BLaER1 treated with 17β-estradiol and CSF1 and Interleukin-3, amounts not matched to agents 10 nM and 100 nM (cell line): Measurements from ENCODE around the gene HPSE2.
A peak's percentile ranks its signal among the peaks of the same experiment; 100 is the strongest.

ENCODE experiments used
- H3K27ac ChIP-seq, 11 experiments: shearing (Covaris generic); formaldehyde crosslinking; 2 replicates each; pipeline ENCODE4 v1.8.1; 2022
- H3K27me3 ChIP-seq, 11 experiments: shearing (Covaris generic); formaldehyde crosslinking; 2 replicates each; pipeline ENCODE4 v1.8.1; 2022
- H3K36me3 ChIP-seq, 11 experiments: shearing (Covaris generic); formaldehyde crosslinking; 2 replicates each; pipeline ENCODE4 v1.8.1; 2022
- H3K4me1 ChIP-seq, 10 experiments: shearing (Covaris generic); formaldehyde crosslinking; 2 replicates each; pipeline ENCODE4 v1.8.1; 2022
- H3K4me2 ChIP-seq, 11 experiments: shearing (Covaris generic); formaldehyde crosslinking; 2 replicates each; pipeline ENCODE4 v1.8.1; 2022
- H3K4me3 ChIP-seq, 10 experiments: shearing (Covaris generic); formaldehyde crosslinking; 2 replicates each; pipeline ENCODE4 v1.8.1; 2022
- H3K9ac ChIP-seq, 11 experiments: shearing (Covaris generic); formaldehyde crosslinking; 2 replicates each; pipeline ENCODE4 v1.8.1; 2022
- H3K9me3 ChIP-seq, 11 experiments: shearing (Covaris generic); formaldehyde crosslinking; replicated peaks in 1 of 11; 2 replicates each; pipeline ENCODE4 v1.8.1; 2022
- H4K20me1 ChIP-seq, 11 experiments: shearing (Covaris generic); formaldehyde crosslinking; 2 replicates each; pipeline ENCODE4 v1.8.1; 2022
- Cebpa-rat ChIP-seq, 11 experiments: shearing (Covaris generic); IDR thresholded peaks; 2 replicates each; pipeline ENCODE4 v1.8.1; 2022

HPSE2 gene

GRCh38 chr10:99057936-99058690 lies 177.5 kb downstream of the HPSE2 start:
- no peak overlapping the region for H3K27ac ChIP-seq
- no peak for TF ChIP-seq Cebpa-rat (IDR thresholded peaks at IDR 0.05)
- H3K4me3 ChIP-seq, result no peak overlapping the region
- no peaks in the 10 kb centered on the region for H3K27me3 ChIP-seq
- peaks cover 0 to 9% (median 0%) of the 10 kb centered on the region in 10 experiments; a peak in 5 of 20 replicates for H3K4me1 ChIP-seq
- H4K20me1 ChIP-seq, result no peaks in the 10 kb centered on the region
- H3K9me3 ChIP-seq, result no peaks in the 10 kb centered on the region; a peak in 1 of 22 replicates
- H3K9ac ChIP-seq, result no peak overlapping the region
- H3K36me3 ChIP-seq, result no peaks in the 10 kb centered on the region
- peak overlapping the region in 4 of 11 experiments; percentile 8 to 32 (median 22); a peak in 5 of 22 replicates for H3K4me2 ChIP-seq

DNA sequence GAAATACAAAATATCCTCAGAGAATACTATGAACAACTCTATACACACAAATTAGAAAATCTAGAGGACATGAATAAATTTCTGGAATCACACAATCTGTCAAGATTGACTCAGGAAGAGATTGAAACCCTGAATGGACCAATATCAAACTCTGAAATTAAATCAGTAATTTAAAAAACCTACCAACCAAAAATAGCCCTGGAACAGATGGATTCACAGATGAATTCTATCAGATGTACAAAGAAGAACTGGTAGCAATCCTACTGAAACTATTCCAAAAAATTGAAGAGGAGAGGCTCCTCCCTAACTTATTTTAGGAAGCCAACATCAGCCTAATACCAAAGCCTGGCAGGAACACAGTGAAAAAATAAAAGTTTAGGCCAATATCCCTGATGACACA lies 190.0 kb downstream of the HPSE2 start:
- peaks cover 0 to 15% (median 13%) of the 10 kb centered on the region in 10 experiments; a peak in 12 of 20 replicates for H3K4me1 ChIP-seq
- TF ChIP-seq Cebpa-rat (IDR thresholded peaks at IDR 0.05), result no peak
- H3K4me3 ChIP-seq, result no peak overlapping the region
- H3K27me3 ChIP-seq, result no peaks in the 10 kb centered on the region
- H3K4me2 ChIP-seq, result no peak overlapping the region
- no peak overlapping the region for H3K9ac ChIP-seq
- no peak overlapping the region for H3K27ac ChIP-seq
- H3K36me3 ChIP-seq, result no peaks in the 10 kb centered on the region
- no peaks in the 10 kb centered on the region for H4K20me1 ChIP-seq
- H3K9me3 ChIP-seq, result peaks cover 15 to 44% (median 24%) of the 10 kb centered on the region in 11 experiments

DNA sequence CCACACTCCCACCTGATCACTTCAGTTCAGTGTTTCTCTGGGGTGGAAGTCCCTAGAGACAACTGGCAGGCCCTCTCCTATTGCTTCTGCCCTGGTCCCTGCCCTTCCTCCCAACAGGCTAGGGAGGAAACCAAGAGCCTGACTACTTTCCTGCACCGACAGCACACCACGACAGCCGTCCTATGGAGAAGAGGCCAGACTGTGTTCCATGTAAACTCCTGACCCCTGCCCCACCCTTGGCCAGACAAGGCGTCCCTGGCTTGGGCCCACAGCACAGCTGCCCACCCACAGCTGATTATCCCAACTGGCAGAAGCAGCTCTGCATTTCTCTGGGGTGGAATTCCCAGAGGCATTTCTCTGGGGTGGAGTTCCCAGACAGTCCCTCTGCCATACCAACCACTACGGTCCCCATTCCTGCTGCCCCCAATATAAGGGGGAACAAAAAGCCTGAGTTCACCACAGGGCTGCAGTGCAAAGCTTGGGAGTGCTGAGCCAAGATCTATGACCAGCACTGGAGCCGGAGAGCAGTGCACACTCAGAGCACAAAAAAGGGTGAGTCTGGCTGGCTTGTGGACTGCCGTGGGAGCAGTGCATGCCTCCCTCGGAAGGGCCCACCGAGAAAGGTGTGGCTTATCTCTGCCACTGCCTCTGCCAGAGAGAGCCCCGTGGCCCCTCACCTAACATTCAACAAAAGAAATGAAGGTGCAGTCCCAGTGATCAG lies 193.4 kb downstream of the HPSE2 start:
- Histone ChIP-seq H3K9me3 (peaks cover 15 to 44% (median 24%) of the 10 kb centered on the region in 11 experiments), H3K27ac (no peak overlapping the region), H3K4me2 (peak overlapping the region in 8 of 11 experiments; percentile 13 to 50 (median 38); a peak in 13 of 22 replicates), H3K4me3 (no peak overlapping the region), H3K9ac (no peak overlapping the region), H3K27me3 (no peaks in the 10 kb centered on the region), H3K4me1 (peaks cover 0 to 15% (median 13%) of the 10 kb centered on the region in 10 experiments; a peak in 12 of 20 replicates), H3K36me3 (no peaks in the 10 kb centered on the region), H4K20me1 (no peaks in the 10 kb centered on the region)
- no peak for TF ChIP-seq Cebpa-rat (IDR thresholded peaks at IDR 0.05)

- H3K4me3 ChIP-seq, result no peak overlapping the region
- H4K20me1 ChIP-seq, result no peaks in the 10 kb centered on the region
- peak overlapping the region in 7 of 11 experiments; percentile 13 to 50 (median 38); a peak in 6 of 22 replicates for H3K4me2 ChIP-seq
- H3K27ac ChIP-seq, result no peak overlapping the region
- no peak for TF ChIP-seq Cebpa-rat (IDR thresholded peaks at IDR 0.05)
- no peaks in the 10 kb centered on the region for H3K36me3 ChIP-seq
- H3K27me3 ChIP-seq, result no peaks in the 10 kb centered on the region
- H3K9ac ChIP-seq, result no peak overlapping the region
- H3K9me3 ChIP-seq, result peaks cover 15 to 38% (median 22%) of the 10 kb centered on the region in 11 experiments
- H3K4me1 ChIP-seq, result peaks cover 0 to 15% (median 13%) of the 10 kb centered on the region in 10 experiments; a peak in 12 of 20 replicates
Measured at GRCh38 chr10:99041468-99041867, 194.2 kb downstream of the HPSE2 start.

DNA sequence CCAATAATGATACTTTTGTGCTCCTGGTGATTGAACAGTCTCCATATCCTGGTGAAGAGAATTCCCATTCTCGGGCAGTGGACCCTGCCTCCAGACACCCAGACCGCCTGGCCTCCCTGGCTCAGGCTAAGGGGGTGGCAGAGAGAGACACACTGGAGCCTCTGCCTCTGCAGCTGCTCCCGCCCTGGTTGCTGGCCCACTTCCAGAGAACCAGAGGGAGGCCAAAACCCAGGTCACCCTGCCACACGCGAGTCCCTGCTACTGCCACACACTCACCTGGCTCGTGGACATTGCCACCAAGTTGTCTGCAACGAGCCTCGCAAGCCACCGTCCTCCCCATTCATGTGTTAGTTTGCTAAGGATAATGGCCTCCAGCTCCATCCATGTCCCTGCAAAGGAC lies 221.8 kb downstream of the HPSE2 start:
- no peak for TF ChIP-seq Cebpa-rat (IDR thresholded peaks at IDR 0.05)
- H3K27ac ChIP-seq, result no peak overlapping the region
- no peaks in the 10 kb centered on the region for H4K20me1 ChIP-seq
- H3K4me2 ChIP-seq, result no peak overlapping the region
- H3K4me3 ChIP-seq, result no peak overlapping the region
- H3K36me3 ChIP-seq, result no peaks in the 10 kb centered on the region
- H3K4me1 ChIP-seq, result no peaks in the 10 kb centered on the region
- no peaks in the 10 kb centered on the region; a peak in 1 of 22 replicates for H3K9me3 ChIP-seq
- no peaks in the 10 kb centered on the region for H3K27me3 ChIP-seq
- no peak overlapping the region for H3K9ac ChIP-seq

- no peak for TF ChIP-seq Cebpa-rat (IDR thresholded peaks at IDR 0.05)
- H3K27ac ChIP-seq, result no peak overlapping the region
- no peaks in the 10 kb centered on the region for H3K4me1 ChIP-seq
- H3K27me3 ChIP-seq, result no peaks in the 10 kb centered on the region
- H3K9me3 ChIP-seq, result peaks cover 11 to 18% (median 15%) of the 10 kb centered on the region in 11 experiments
- no peaks in the 10 kb centered on the region; a peak in 1 of 22 replicates for H3K36me3 ChIP-seq
- no peak overlapping the region for H3K4me3 ChIP-seq
- no peak overlapping the region for H3K9ac ChIP-seq
- no peaks in the 10 kb centered on the region for H4K20me1 ChIP-seq
- no peak overlapping the region for H3K4me2 ChIP-seq
Measured at GRCh38 chr10:99010286-99010685, 225.4 kb downstream of the HPSE2 start.

GRCh38 chr10:99008054-99008453 lies 227.6 kb downstream of the HPSE2 start:
- TF ChIP-seq Cebpa-rat (IDR thresholded peaks at IDR 0.05), result no peak
- peaks cover 28 to 39% (median 36%) of the 10 kb centered on the region in 11 experiments for H3K9me3 ChIP-seq
- no peaks in the 10 kb centered on the region; a peak in 1 of 22 replicates for H3K36me3 ChIP-seq
- no peaks in the 10 kb centered on the region for H4K20me1 ChIP-seq
- no peaks in the 10 kb centered on the region for H3K27me3 ChIP-seq
- no peak overlapping the region for H3K4me2 ChIP-seq
- H3K4me1 ChIP-seq, result no peaks in the 10 kb centered on the region
- no peak overlapping the region for H3K9ac ChIP-seq
- no peak overlapping the region for H3K27ac ChIP-seq
- H3K4me3 ChIP-seq, result no peak overlapping the region

GRCh38 chr10:99007457-99007856 lies 228.2 kb downstream of the HPSE2 start:
- Histone ChIP-seq H3K27ac (no peak overlapping the region), H4K20me1 (no peaks in the 10 kb centered on the region), H3K4me3 (no peak overlapping the region), H3K4me2 (no peak overlapping the region), H3K36me3 (no peaks in the 10 kb centered on the region; a peak in 1 of 22 replicates), H3K9ac (no peak overlapping the region), H3K27me3 (no peaks in the 10 kb centered on the region), H3K9me3 (peaks cover 29 to 42% (median 38%) of the 10 kb centered on the region in 11 experiments), H3K4me1 (no peaks in the 10 kb centered on the region)
- TF ChIP-seq Cebpa-rat (IDR thresholded peaks at IDR 0.05), result no peak

DNA sequence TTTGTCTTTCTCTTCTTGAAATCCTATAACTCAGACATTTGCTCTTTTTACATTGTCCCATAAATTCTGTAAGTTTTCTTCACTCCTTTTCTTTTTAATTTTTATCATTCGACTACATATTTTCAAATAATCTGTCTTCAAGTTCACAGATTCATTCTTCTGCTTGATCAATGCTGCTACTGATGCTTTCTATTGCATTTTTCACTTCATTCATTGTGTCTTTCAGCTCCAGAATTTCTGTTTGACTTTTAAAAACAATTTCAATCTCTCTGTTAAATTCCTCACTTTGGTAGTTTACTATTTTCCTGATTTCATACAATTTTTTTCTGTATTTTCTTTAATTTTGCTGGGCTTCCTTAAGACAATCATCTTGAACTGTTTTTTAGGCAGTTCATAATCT lies 230.4 kb downstream of the HPSE2 start:
- Histone ChIP-seq H3K27me3 (no peaks in the 10 kb centered on the region), H3K4me2 (no peak overlapping the region), H3K4me1 (no peaks in the 10 kb centered on the region), H3K27ac (no peak overlapping the region), H3K4me3 (no peak overlapping the region), H3K9ac (no peak overlapping the region), H4K20me1 (no peaks in the 10 kb centered on the region), H3K9me3 (peaks cover 29 to 42% (median 38%) of the 10 kb centered on the region in 11 experiments), H3K36me3 (no peaks in the 10 kb centered on the region; a peak in 1 of 22 replicates)
- no peak for TF ChIP-seq Cebpa-rat (IDR thresholded peaks at IDR 0.05)
